HG03439 (cell line): ENCODE results near the gene STON1.
"Not testable (repeated sequence)": the region's sequence is repeated elsewhere in the genome, so short reads cannot be mapped to it uniquely, and the experiment has no call there.

Source experiments
- ATAC-seq: cut with Tn5 transposase; IDR thresholded peaks from one replicate; pipeline ENCODE4 v1.9.1; 2021; ENCODE audit warnings: mild to moderate bottlenecking, moderate library complexity; ENCODE audit not compliant: unreplicated experiment

Gene STON1

GRCh38 chr2:48527226-48527885, 2.6 kb upstream of the STON1 start:
- no peak for ATAC-seq

GRCh38 chr2:48528431-48528830, 1.5 kb upstream of the STON1 start:
- no peak for ATAC-seq

GRCh38 chr2:48529194-48529593, 760 bp upstream of the STON1 start:
- no peak for ATAC-seq

DNA sequence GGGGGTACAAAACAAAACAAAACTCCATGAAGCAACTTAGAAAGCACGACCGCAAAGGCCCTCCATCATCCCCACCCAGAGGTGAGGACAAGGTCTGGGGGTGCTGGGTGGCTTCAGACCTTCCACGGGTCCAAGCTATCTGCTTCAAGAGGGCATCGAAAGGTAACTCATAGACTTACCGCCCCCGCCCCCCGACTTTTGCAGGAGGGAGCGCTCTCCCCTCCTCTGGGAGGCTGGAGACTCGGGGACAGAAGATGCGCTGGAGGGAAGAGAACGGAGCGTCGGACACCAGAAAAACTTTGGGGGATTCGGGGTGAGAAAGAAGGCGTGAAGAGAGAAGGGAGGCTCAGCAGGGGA, 300 bp upstream of the STON1 start:
- ATAC-seq, result no peak

GRCh38 chr2:48531141-48531648, 1.2 kb downstream of the STON1 start:
- ATAC-seq, result no peak

DNA sequence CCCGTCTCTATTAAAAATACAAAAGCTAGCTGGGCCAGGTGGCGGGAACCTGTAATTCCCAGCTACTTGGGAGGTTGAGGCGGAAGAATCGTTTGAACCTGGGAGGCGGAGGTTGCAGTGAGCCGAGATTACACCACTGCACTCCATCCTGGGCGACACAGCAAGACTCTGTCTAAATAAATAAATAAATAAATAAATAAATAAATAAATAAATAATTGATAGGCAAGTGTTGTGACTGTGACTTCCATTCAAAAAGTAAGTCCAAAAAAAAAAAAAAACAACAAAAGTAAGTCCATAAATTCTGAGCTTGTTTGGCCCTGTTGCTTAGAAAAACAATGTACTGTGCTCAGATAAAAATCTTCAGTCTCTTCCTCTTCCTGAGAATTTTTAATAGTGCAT, 2.2 kb downstream of the STON1 start:
- no peak for ATAC-seq

DNA sequence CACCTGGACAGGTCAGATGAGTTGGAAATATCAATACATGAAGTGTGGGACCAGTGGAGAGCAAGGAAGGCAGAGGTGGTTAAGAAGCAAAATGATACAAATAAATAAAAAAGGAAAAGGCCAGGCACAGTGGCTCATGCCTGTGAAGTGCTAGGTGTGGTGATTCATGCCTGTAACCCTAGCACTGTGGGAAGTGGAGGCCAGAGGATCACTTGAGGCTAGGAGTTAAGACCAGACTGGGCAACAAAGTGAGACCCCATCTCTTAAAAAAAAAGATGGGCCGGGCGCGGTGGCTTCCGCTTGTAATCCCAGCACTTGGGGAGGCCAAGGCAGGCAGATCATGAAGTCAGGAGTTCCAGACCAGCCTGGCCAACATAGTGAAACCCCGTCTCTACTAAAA, 2.9 kb downstream of the STON1 start:
- no peak for ATAC-seq

DNA sequence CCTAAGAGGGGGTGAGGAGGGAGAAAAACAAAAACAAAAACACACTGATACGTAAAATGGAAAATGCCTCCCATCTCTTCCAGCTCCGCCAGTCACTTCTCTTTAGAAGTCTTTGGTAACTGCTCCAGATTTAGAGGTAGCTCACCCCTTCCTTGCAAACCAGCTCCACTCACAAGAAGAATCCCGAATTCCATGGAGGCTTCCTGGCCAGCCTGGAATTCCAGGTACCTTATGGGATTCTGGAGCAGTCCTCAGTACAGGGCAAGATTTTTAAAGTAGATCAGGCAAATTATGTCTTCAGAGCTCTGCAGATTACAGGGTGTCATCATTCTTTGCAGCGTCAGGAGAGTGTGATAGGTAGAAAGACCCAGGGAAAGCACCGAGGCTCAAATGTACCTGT, 4.8 kb downstream of the STON1 start:
- no peak for ATAC-seq

GRCh38 chr2:48540237-48540935, 10.4 kb downstream of the STON1 start:
- ATAC-seq, result no peak

- no peak for ATAC-seq
Measured at GRCh38 chr2:48541666-48542389, 11.9 kb downstream of the STON1 start.

DNA sequence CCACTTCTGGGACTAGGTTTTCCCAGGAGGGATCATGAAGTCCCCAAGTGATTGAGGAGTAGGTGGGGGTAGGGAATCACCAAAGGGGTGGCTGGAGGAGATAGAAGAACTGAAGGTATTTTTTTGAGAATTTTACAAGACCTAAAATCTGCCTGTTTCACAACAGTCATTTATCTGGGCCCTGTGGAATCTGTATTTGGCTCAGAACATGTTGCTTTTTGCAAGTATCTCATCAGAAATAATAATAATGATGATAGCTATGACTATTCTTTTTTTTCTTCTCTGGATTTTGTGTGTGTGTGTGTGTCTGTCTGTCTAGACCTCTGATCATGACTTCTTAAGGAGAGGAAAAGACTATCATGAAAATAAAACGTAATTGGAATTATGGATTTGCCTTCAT, 13.9 kb downstream of the STON1 start:
- ATAC-seq, result no peak

GRCh38 chr2:48545244-48545643, 15.3 kb downstream of the STON1 start:
- ATAC-seq, result no peak

GRCh38 chr2:48548840-48549239, 18.9 kb downstream of the STON1 start:
- ATAC-seq, result no peak

- ATAC-seq, result no peak
Measured at GRCh38 chr2:48549972-48550371, 20.0 kb downstream of the STON1 start.

GRCh38 chr2:48551548-48551947, 21.6 kb downstream of the STON1 start:
- no peak for ATAC-seq

DNA sequence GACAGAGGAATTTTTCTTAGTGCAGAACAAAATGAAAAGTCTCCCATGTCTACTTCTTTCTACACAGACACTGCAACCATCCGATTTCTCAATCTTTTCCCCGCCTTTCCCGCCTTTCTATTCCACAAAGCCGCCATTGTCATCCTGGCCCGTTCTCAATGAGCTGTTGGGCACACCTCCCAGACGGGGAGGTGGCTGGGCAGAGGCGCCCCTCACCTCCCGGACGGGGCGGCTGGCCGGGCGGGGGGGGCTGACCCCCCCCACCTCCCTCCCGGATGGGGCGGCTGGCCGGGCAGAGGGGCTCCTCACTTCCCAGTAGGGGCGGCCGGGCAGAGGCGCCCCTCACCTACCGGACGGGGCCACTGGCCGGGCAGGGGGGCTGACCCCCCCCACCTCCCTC, 25.1 kb downstream of the STON1 start:
- not testable (repeated sequence) for ATAC-seq

GRCh38 chr2:48558456-48558855, 28.5 kb downstream of the STON1 start:
- ATAC-seq, result no peak

GRCh38 chr2:48560546-48561209, 30.7 kb downstream of the STON1 start:
- no peak for ATAC-seq

DNA sequence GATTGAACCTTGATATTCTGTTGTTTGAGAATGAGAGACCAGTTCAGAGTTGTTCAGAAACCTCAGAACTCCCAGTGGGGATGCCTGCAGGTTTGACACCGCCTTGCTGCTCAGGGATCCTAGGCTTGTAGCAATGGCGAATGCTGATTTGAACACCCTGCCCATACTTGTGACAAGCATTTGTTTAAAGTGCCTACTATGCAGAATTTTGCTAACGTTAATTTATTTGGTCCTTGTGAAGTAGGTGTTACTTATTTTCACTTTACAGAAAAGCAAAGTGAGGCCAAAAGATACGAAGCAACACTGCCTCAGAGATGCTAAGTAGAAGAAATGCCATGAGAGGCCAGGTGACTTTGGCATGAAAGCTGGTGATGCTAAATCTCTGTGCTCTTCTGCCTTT, 32.3 kb downstream of the STON1 start:
- ATAC-seq, result no peak

DNA sequence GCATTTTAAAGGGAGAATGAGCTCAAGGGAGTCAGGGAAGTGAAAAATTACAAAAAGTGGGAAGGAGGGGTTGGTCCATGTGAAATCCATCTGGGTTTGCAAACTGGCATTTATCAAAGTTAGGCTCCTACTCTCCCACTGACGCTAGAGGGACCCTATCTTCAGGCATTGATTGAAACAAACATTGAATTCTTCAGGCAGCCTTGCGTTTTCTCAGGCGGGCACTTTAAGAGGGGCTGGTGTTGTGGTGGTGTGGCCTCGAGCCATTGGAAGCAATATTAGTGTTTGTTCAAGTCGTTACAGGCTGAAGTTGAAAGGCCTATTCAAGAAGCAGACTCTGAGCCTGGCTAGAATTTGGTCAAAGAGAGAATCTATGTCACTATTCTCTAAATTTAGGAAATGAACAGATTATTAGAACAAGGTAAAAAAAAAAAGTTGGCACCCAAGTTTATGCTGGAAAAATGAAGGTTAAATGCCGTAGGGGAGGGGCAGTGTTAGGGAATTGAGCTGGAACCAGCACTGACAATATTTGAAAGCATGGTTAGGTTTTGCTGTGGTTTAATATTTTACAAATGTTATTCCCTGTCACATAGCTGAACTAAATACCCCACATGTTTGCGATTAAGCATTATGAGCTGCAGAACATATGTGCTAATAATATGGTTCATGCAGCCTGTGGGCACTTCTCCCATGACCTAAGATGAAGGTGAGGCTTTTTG, 36.8 kb downstream of the STON1 start:
- no peak for ATAC-seq

- no peak for ATAC-seq
Measured at GRCh38 chr2:48567671-48568070, 37.7 kb downstream of the STON1 start.
